Panc1 (cell line): ENCODE data around the gene SLC22A17.

Experiments used
- CTCF ChIP-seq: fragments of 450-650 bp; IDR thresholded peaks from 2 replicates; pipeline ENCODE4 v1.5.1; 2017; ENCODE audit warnings: mild to moderate bottlenecking
- POLR2AphosphoS5 ChIP-seq: IDR thresholded peaks from 2 replicates; pipeline ENCODE4 v1.6.1; 2012; ENCODE audit warnings: mild to moderate bottlenecking, low read depth, low read length, moderate library complexity
- SIN3A ChIP-seq: IDR thresholded peaks from 2 replicates; pipeline ENCODE4 v1.6.1; 2012; ENCODE audit warnings: low read depth, mild to moderate bottlenecking, low read length, moderate library complexity, borderline replicate concordance; ENCODE audit not compliant: insufficient read depth
- TCF7L2 ChIP-seq: IDR thresholded peaks from 2 replicates; pipeline ENCODE4 v1.6.1; 2011; ENCODE audit warnings: mild to moderate bottlenecking, low read depth, low read length, inconsistent platforms

DNA sequence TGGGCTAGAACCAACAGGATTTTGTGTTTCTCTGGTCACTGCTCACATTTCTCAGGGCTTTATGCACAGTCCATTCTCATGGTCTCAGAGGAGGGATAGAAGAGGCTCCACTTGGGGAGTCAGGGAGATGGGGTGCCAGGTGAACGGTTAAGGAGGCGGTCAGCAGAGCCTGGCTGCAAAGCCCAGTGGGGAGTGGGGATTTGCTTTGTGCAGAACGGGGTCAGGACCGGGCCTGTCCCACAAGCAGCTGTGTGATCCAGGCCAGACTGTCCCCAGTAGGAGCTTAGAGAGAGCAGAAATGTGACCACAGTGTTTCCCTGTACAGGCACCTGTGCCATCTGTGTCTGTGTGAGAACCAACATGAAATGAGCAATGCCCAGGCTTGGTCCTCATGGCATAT lies 28.3 kb upstream of the SLC22A17 start:
- TF ChIP-seq CTCF (no peak), TCF7L2 (no peak), POLR2AphosphoS5 (no peak), SIN3A (no peak)
